H9 (cell line): ENCODE data around the gene SLC13A4. TPM values are rescaled to one million over a fixed set of nuclear protein-coding genes. Genes with fewer than 3 reads are reported as not detected.
A peak's percentile ranks its signal among the peaks of the same experiment; 100 is the strongest.

Source experiments
- DNase-seq: peaks from one replicate; pipeline ENCODE4 v3.0.0-alpha.2; 2017
- H2AFZ ChIP-seq: one replicate; pipeline ENCODE4 v1.6.1; 2013; ENCODE audit warnings: mild to moderate bottlenecking, low read length, control low read depth, moderate library complexity
- H2AK5ac ChIP-seq: 2 replicates; pipeline ENCODE4 v1.6.1; 2013; ENCODE audit warnings: low read length, control low read depth, mixed read lengths; ENCODE audit not compliant: insufficient read length
- H2BK120ac ChIP-seq: one replicate; pipeline ENCODE4 v1.6.1; 2013; ENCODE audit warnings: low read depth, mild to moderate bottlenecking, low read length, control low read depth, inconsistent platforms; ENCODE audit not compliant: poor library complexity, severe bottlenecking
- H2BK12ac ChIP-seq: 2 replicates; pipeline ENCODE4 v1.6.1; 2013; ENCODE audit warnings: low read length, control low read depth, mixed read lengths, low read depth; ENCODE audit not compliant: insufficient read length
- H2BK15ac ChIP-seq: 2 replicates; pipeline ENCODE4 v1.6.1; 2013; ENCODE audit warnings: low read depth, low read length, control low read depth
- H2BK20ac ChIP-seq: one replicate; pipeline ENCODE4 v1.6.1; 2013; ENCODE audit warnings: low read depth, mild to moderate bottlenecking, low read length, control low read depth, inconsistent platforms; ENCODE audit not compliant: poor library complexity, severe bottlenecking
- H2BK5ac ChIP-seq: 2 replicates; pipeline ENCODE4 v1.6.1; 2013; ENCODE audit warnings: low read length, control low read depth, mixed read lengths; ENCODE audit not compliant: insufficient read length
- H3K14ac ChIP-seq: 2 replicates; pipeline ENCODE4 v1.6.1; 2013; ENCODE audit warnings: low read length, control low read depth; ENCODE audit not compliant: insufficient read depth
- H3K18ac ChIP-seq: 2 replicates; pipeline ENCODE4 v1.6.1; 2013; ENCODE audit warnings: low read depth, mild to moderate bottlenecking, mixed read lengths, low read length, control low read depth; ENCODE audit not compliant: insufficient read length
- H3K23ac ChIP-seq: 2 replicates; pipeline ENCODE4 v1.6.1; 2013; ENCODE audit warnings: low read length, control low read depth, mixed read lengths, low read depth; ENCODE audit not compliant: insufficient read length
- H3K23me2 ChIP-seq: 2 replicates; pipeline ENCODE4 v1.6.1; 2013; ENCODE audit warnings: low read depth, mild to moderate bottlenecking, mixed read lengths, low read length, control low read depth; ENCODE audit not compliant: insufficient read length, poor library complexity, severe bottlenecking
- H3K27ac ChIP-seq: 2 replicates; pipeline ENCODE4 v1.5.1; 2013; ENCODE audit warnings: low read length, control low read depth, mixed read lengths, low read depth; ENCODE audit not compliant: insufficient read length
- H3K27me3 ChIP-seq: 2 replicates; pipeline ENCODE4 v1.6.1; 2013; ENCODE audit warnings: low read length, control low read depth, inconsistent platforms; ENCODE audit not compliant: insufficient read depth
- H3K4ac ChIP-seq: 2 replicates; pipeline ENCODE4 v1.6.1; 2013; ENCODE audit warnings: low read depth, mild to moderate bottlenecking, control low read depth, inconsistent platforms, low read length, moderate library complexity
- H3K4me1 ChIP-seq: 2 replicates; pipeline ENCODE4 v1.6.1; 2013; ENCODE audit warnings: low read length, control low read depth, inconsistent platforms; ENCODE audit not compliant: insufficient read depth
- H3K4me2 ChIP-seq: 2 replicates; pipeline ENCODE4 v1.6.1; 2013; ENCODE audit warnings: low read length, control low read depth, mixed read lengths; ENCODE audit not compliant: insufficient read length, insufficient read depth
- H3K56ac ChIP-seq: 2 replicates; pipeline ENCODE4 v1.6.1; 2013; ENCODE audit warnings: low read depth, mild to moderate bottlenecking, mixed read lengths, low read length, control low read depth; ENCODE audit not compliant: insufficient read length
- H3K79me1 ChIP-seq: 2 replicates; pipeline ENCODE4 v1.6.1; 2013; ENCODE audit warnings: low read depth, mild to moderate bottlenecking, moderate library complexity, low read length, control low read depth, inconsistent platforms; ENCODE audit not compliant: insufficient read depth, poor library complexity, severe bottlenecking
- H3K79me2 ChIP-seq: 2 replicates; pipeline ENCODE4 v1.6.1; 2013; ENCODE audit warnings: low read length, control low read depth, inconsistent platforms; ENCODE audit not compliant: insufficient read depth
- H3K9ac ChIP-seq: 2 replicates; pipeline ENCODE4 v1.6.1; 2013; ENCODE audit warnings: low read length, control low read depth, mixed read lengths; ENCODE audit not compliant: insufficient read length; ENCODE audit errors: extremely low read depth
- H3K9me3 ChIP-seq: one replicate; pipeline ENCODE4 v1.6.1; 2013; ENCODE audit warnings: low read depth, low read length, inconsistent platforms; ENCODE audit not compliant: control insufficient read depth
- H3T11ph ChIP-seq: one replicate; pipeline ENCODE4 v1.6.1; 2013; ENCODE audit warnings: mild to moderate bottlenecking, low read length, control low read depth, inconsistent platforms
- H4K20me1 ChIP-seq: one replicate; pipeline ENCODE4 v1.6.1; 2013; ENCODE audit not compliant: control insufficient read depth, insufficient read length, insufficient read depth
- H4K5ac ChIP-seq: 2 replicates; pipeline ENCODE4 v1.6.1; 2013; ENCODE audit warnings: low read depth, mild to moderate bottlenecking, mixed read lengths, low read length, control low read depth; ENCODE audit not compliant: insufficient read length
- H4K8ac ChIP-seq: replicated peaks from 2 replicates; pipeline ENCODE4 v1.6.1; 2013; ENCODE audit warnings: low read length, control low read depth, mixed read lengths, low read depth; ENCODE audit not compliant: insufficient read length
- H4K91ac ChIP-seq: 2 replicates; pipeline ENCODE4 v1.6.1; 2013; ENCODE audit warnings: low read depth, mild to moderate bottlenecking, moderate library complexity, mixed read lengths, low read length, control low read depth; ENCODE audit not compliant: insufficient read length
- H3K27ac Mint-ChIP-seq, 3 experiments: 2 replicates in 2 of 3; 3 replicates in 1 of 3; pipeline ENCODE4 v1.8.0; 2020 to 2021; ENCODE audit warnings: mixed read lengths in 3 of 3, mild to moderate bottlenecking in 1 of 3, moderate library complexity in 1 of 3
- H3K27me3 Mint-ChIP-seq: 2 replicates; pipeline ENCODE4 v1.8.0; 2021; ENCODE audit warnings: low read depth, mild to moderate bottlenecking, moderate library complexity, mixed read lengths
- H3K36me3 Mint-ChIP-seq, 3 experiments: 2 replicates in 2 of 3; 3 replicates in 1 of 3; pipeline ENCODE4 v1.8.0; 2020 to 2021; ENCODE audit warnings: low read depth in 3 of 3, mixed read lengths in 3 of 3; ENCODE audit not compliant: insufficient read depth in 1 of 3
- H3K4me1 Mint-ChIP-seq, 2 experiments: 2 replicates each; pipeline ENCODE4 v1.8.0; 2020; ENCODE audit warnings: mixed read lengths in 2 of 2
- H3K4me3 Mint-ChIP-seq, 2 experiments: 2 replicates in 1 of 2; 3 replicates in 1 of 2; pipeline ENCODE4 v1.8.0; 2020 to 2021; ENCODE audit warnings: mild to moderate bottlenecking in 2 of 2, mixed read lengths in 2 of 2, moderate library complexity in 1 of 2
- H3K9me3 Mint-ChIP-seq, 2 experiments: 2 replicates in 1 of 2; 3 replicates in 1 of 2; pipeline ENCODE4 v1.8.0; 2020; ENCODE audit warnings: mild to moderate bottlenecking in 2 of 2, mixed read lengths in 2 of 2, moderate library complexity in 1 of 2
- WGBS: extraction: QIAGEN DNeasy Blood & Tissue Kit; methylation state at CpG from one replicate; pipeline ENCODE4 v1.1.7; 2013; ENCODE audit warnings: missing lambda C conversion rate, low lambda C conversion rate, mixed read lengths; ENCODE audit not compliant: insufficient read length; ENCODE audit errors: extremely low coverage; 5-methylcytosine and 5-hydroxymethylcytosine counted together
- total RNA-seq: library from RNA; stranded (reverse); gene quantifications from 2 replicates; pipeline ENCODE4 v1.2.1, GENCODE V29; 2021
- TF ChIP-seq, protein P1 (sequence below): fragments of 200-600 bp; sonication (generic); conservative IDR thresholded peaks from 3 replicates; pipeline ENCODE4 v1.8.0; 2021; ENCODE audit warnings: antibody characterized with exemption, mild to moderate bottlenecking

The SLC13A4 gene
- total RNA-seq, 1 experiment from 2014 or later = 3.5 TPM

DNA sequence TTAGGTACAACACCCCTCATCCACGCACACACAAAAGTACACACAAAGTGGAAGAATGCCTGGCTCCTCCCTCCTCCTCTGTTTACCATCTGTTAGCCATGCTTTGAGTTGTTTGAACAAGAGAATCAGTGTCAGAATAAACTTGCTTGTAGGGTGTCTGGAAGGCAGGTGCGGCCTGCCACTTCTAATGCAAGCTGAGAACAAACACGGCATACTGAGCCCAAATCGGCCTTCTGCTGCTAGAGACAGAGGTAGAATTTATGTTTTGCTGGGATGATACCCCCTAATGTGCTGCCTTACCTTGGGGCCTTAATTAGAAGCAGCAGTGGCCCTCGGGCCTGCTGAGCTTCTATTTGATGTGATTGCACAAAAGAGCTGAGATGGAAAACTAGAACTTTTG, 45.5 kb upstream of the SLC13A4 start:
- Histone ChIP-seq H4K20me1 (no peaks in the 10 kb centered on the region), H2BK12ac (no peak overlapping the region), H3K23ac (no peak overlapping the region), H3K27me3 (0 out of 2 replicates have a peak, but pooled peaks cover 2% of the 10 kb centered on the region), H3K4ac (no peak overlapping the region), H3K14ac (no peak overlapping the region), H3K79me1 (no peaks in the 10 kb centered on the region), H3T11ph (no peak overlapping the region), H2AK5ac (no peak overlapping the region), H2BK15ac (no peak overlapping the region), H3K9ac (no peak overlapping the region), H3K18ac (no peak overlapping the region), H4K8ac (no peak overlapping the region), H3K23me2 (no peaks in the 10 kb centered on the region), H3K56ac (no peak overlapping the region), H3K9me3 (no peaks in the 10 kb centered on the region), H3K4me2 (no peak overlapping the region), H2BK20ac (no peak overlapping the region), H4K91ac (no peak overlapping the region), H2AFZ (no peak overlapping the region), H2BK120ac (no peak overlapping the region), H3K4me1 (no peaks in the 10 kb centered on the region), H3K79me2 (no peaks in the 10 kb centered on the region), H3K27ac (no peak overlapping the region), H4K5ac (no peak overlapping the region), H2BK5ac (no peak overlapping the region)
- H3K27me3 Mint-ChIP-seq = no peaks in the 10 kb centered on the region; the same call in 1 of the 2 replicates
- H3K9me3 Mint-ChIP-seq = peaks cover 14 to 16% of the 10 kb centered on the region in 2 experiments
- WGBS = no CpG with 5 or more reads among the region's 5 CpGs
- no peak for DNase-seq
- H3K36me3 Mint-ChIP-seq = peaks cover 0 to 12% (median 7%) of the 10 kb centered on the region in 3 experiments; a peak in 3 of 7 replicates
- peak overlapping the region; percentile 20 to 90 (median 82); a peak in 6 of 7 replicates for H3K27ac Mint-ChIP-seq
- TF ChIP-seq, protein P1, sequence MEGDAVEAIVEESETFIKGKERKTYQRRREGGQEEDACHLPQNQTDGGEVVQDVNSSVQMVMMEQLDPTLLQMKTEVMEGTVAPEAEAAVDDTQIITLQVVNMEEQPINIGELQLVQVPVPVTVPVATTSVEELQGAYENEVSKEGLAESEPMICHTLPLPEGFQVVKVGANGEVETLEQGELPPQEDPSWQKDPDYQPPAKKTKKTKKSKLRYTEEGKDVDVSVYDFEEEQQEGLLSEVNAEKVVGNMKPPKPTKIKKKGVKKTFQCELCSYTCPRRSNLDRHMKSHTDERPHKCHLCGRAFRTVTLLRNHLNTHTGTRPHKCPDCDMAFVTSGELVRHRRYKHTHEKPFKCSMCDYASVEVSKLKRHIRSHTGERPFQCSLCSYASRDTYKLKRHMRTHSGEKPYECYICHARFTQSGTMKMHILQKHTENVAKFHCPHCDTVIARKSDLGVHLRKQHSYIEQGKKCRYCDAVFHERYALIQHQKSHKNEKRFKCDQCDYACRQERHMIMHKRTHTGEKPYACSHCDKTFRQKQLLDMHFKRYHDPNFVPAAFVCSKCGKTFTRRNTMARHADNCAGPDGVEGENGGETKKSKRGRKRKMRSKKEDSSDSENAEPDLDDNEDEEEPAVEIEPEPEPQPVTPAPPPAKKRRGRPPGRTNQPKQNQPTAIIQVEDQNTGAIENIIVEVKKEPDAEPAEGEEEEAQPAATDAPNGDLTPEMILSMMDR = no peak
- H3K4me1 Mint-ChIP-seq = peaks cover 31 to 44% of the 10 kb centered on the region in 2 experiments
- no peak overlapping the region for H3K4me3 Mint-ChIP-seq
